ENCODE data around the gene ETV7.

- TF ChIP-seq KIAA2018 (CRISPR knock-in tag; IDR thresholded peaks at IDR 0.05; ENCODE audit: borderline replicate concordance) (no peak), MAX (IDR thresholded peaks at IDR 0.05) (no peak), EZH2 (conservative IDR thresholded peaks at IDR 0.05; ENCODE audit: low read depth, low read length) (no peak), MAZ (IDR thresholded peaks at IDR 0.05; ENCODE audit: borderline replicate concordance, low read depth, low read length) (no peak), MAZ (CRISPR knock-in tag; IDR thresholded peaks at IDR 0.05; ENCODE audit: low read depth) (no peak), CTCF (CRISPR knock-in tag; IDR thresholded peaks at IDR 0.05) (no peak), USF2 (IDR thresholded peaks at IDR 0.05; ENCODE audit: low read depth, low read length) (no peak), USF2 (CRISPR knock-in tag; IDR thresholded peaks at IDR 0.05; ENCODE audit: borderline replicate concordance) (no peak), GMEB1 (CRISPR knock-in tag; IDR thresholded peaks at IDR 0.05; ENCODE audit: borderline replicate concordance) (no peak), ZFP90 (CRISPR knock-in tag; IDR thresholded peaks at IDR 0.05; ENCODE audit: borderline replicate concordance) (no peak), NR2F1 (CRISPR knock-in tag; IDR thresholded peaks at IDR 0.05) (no peak), BRCA1 (CRISPR knock-in tag; IDR thresholded peaks at IDR 0.05) (no peak), ZXDC (CRISPR knock-in tag; IDR thresholded peaks at IDR 0.05) (no peak), ZNF660 (CRISPR knock-in tag; IDR thresholded peaks at IDR 0.05; ENCODE audit: borderline replicate concordance, low read depth) (no peak)
Observed at GRCh38 chr6:36345681-36346466, 41.6 kb downstream of the ETV7 start.
